DND-41 (cell line): ENCODE results near the gene ZDHHC11.
"Not testable (repeated sequence)": the region's sequence is repeated elsewhere in the genome, so short reads cannot be mapped to it uniquely, and the experiment has no call there.

Experiments used
- EZH2 ChIP-seq: IDR thresholded peaks from 3 replicates; pipeline ENCODE4 v1.6.1; 2012; ENCODE audit warnings: borderline replicate concordance, low read depth, mild to moderate bottlenecking, moderate library complexity, low read length, inconsistent platforms; ENCODE audit not compliant: severe bottlenecking
- TF ChIP-seq, protein P1 (sequence below): IDR thresholded peaks from 2 replicates; pipeline ENCODE4 v1.5.1; 2012; ENCODE audit warnings: borderline replicate concordance, low read length, moderate library complexity, mild to moderate bottlenecking; ENCODE audit not compliant: poor library complexity, severe bottlenecking; ENCODE audit errors: extremely low read depth

DNA sequence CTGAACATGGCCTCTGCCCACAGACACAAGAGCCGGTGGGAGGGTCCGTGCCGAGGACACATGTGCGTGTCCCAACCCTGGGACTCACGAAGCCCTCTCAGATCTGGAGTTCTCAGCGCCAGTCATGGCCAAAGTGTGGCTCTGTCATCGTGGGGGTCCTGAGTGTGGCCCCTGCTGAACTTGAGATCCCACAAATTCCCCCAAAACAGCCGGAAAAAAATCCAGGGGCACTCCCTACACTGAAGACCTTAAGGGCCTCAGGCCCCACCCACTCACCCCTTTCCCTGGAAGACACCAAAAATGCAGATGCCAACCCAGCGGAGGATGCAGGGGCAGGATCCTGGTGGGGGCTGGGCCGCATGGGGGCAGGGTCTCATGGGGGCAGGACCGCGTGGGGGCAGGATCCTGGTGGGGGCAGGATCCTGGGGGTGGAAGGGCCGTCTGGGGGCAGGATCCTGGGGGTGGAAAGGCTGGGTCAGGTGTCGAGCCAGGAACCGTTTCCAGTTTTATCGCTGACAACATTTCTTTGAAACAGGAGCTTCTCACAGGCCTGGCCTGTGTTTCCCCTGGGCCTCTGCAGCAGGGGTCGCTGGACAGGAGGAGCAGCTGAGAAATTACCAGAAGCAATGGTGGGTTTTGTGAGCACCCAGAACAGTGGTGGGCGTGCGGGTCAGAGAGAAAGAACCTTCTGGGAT is 79.6 kb downstream of the ZDHHC11 start:
- TF ChIP-seq, protein P1, sequence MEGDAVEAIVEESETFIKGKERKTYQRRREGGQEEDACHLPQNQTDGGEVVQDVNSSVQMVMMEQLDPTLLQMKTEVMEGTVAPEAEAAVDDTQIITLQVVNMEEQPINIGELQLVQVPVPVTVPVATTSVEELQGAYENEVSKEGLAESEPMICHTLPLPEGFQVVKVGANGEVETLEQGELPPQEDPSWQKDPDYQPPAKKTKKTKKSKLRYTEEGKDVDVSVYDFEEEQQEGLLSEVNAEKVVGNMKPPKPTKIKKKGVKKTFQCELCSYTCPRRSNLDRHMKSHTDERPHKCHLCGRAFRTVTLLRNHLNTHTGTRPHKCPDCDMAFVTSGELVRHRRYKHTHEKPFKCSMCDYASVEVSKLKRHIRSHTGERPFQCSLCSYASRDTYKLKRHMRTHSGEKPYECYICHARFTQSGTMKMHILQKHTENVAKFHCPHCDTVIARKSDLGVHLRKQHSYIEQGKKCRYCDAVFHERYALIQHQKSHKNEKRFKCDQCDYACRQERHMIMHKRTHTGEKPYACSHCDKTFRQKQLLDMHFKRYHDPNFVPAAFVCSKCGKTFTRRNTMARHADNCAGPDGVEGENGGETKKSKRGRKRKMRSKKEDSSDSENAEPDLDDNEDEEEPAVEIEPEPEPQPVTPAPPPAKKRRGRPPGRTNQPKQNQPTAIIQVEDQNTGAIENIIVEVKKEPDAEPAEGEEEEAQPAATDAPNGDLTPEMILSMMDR = not testable (repeated sequence)
- TF ChIP-seq EZH2 = not testable (repeated sequence)
